Neuron (in vitro differentiated cells): ENCODE data around the gene TCTN1.
"Not testable (repeated sequence)": the region's sequence is repeated elsewhere in the genome, so short reads cannot be mapped to it uniquely, and the experiment has no call there.

Experiments
- H2AFZ ChIP-seq: one replicate; pipeline ENCODE4 v1.6.1; 2013; ENCODE audit warnings: low read depth, mild to moderate bottlenecking, inconsistent platforms, low read length, moderate library complexity
- H3K27me3 ChIP-seq: one replicate; pipeline ENCODE4 v1.6.1; 2013; ENCODE audit warnings: low read length; ENCODE audit not compliant: insufficient read depth
- H3K36me3 ChIP-seq: one replicate; pipeline ENCODE4 v1.6.1; 2013; ENCODE audit warnings: low read length; ENCODE audit not compliant: insufficient read depth
- H3K4me1 ChIP-seq: one replicate; pipeline ENCODE4 v1.6.1; 2013; ENCODE audit warnings: low read length; ENCODE audit not compliant: insufficient read depth
- H3K4me3 ChIP-seq: 2 replicates; pipeline ENCODE4 v1.5.1; 2013; ENCODE audit warnings: mild to moderate bottlenecking, low read length, moderate library complexity
- H3K9me3 ChIP-seq: one replicate; pipeline ENCODE4 v1.6.1; 2013; ENCODE audit warnings: low read length

The TCTN1 gene

DNA sequence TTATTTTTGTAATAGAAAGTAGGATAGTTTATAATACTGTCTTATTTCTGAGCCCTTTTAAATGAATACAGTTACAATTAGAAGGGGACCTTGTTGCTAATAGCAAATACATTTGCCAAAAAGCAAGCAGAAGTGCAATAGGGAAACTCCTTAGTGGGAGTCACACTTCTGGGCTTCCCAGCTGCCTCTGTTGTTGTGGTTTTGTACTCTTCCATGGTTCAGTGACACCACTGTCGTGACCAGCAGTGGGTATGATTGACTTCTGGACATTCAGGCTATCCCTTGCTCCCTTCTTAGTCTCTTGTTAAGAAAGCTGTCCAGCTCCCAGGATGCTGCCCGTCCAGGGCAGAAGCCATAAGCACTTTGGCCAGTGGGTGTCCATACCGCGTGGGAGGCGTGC, 22.6 kb downstream of the TCTN1 start:
- H3K4me3 ChIP-seq, result no peak overlapping the region
- H2AFZ ChIP-seq, result no peak overlapping the region
- H3K9me3 ChIP-seq, result no peaks in the 10 kb centered on the region
- H3K36me3 ChIP-seq, result peaks cover 37% of the 10 kb centered on the region
- H3K27me3 ChIP-seq, result no peaks in the 10 kb centered on the region
- peaks cover 35% of the 10 kb centered on the region for H3K4me1 ChIP-seq

DNA sequence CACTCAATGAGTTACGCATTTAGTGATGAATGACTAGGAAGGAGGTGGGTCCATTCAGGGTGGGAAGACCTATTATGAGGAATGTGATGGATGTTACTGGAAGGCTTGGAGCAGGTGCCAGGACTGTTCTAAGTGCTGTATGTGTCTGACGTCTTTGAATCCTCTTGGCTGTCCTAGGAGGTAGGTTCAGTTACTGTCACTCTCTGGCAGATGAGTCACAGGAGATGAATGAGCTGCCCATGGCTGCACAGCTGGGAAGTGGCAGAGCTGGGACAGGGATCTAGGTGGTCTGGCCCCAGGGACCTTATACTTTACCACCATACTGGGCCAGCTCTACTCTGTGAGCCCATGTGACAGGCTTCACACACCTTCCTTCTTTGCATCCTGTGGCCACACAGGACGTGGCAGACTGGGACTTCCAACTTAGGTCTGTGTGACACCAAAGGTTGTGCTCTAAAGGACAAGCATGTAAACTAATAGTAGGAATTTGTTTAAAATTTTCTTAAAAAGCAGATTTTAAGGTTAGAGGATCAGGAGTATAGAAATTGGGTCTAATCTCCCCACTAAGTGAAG, 24.0 kb downstream of the TCTN1 start:
- Histone ChIP-seq H3K4me3 (no peak overlapping the region), H3K36me3 (peaks cover 26% of the 10 kb centered on the region), H2AFZ (no peak overlapping the region), H3K27me3 (no peaks in the 10 kb centered on the region), H3K9me3 (no peaks in the 10 kb centered on the region), H3K4me1 (peaks cover 40% of the 10 kb centered on the region)

DNA sequence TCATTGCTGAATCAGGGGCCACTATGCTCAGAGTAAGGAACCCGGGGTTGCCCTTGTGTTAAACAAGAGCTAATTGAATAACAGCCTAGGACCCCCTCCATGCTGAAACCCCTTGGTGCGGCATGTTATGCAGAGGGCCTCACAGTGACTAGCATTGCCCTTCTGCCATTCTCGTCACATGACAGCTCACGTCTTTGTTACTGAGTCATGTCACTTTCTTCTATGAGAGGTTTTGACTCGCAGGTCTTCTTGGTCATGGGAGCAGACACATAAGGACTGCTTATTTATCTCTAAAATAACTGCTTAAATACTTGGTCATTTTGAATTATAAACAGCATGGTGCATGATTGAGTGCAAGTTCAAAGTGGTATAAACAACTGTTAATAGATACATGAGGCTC, 24.9 kb downstream of the TCTN1 start:
- Histone ChIP-seq H3K36me3 (peaks cover 27% of the 10 kb centered on the region), H3K27me3 (no peaks in the 10 kb centered on the region), H3K9me3 (no peaks in the 10 kb centered on the region), H3K4me1 (peaks cover 40% of the 10 kb centered on the region), H2AFZ (no peak overlapping the region), H3K4me3 (no peak overlapping the region)

DNA sequence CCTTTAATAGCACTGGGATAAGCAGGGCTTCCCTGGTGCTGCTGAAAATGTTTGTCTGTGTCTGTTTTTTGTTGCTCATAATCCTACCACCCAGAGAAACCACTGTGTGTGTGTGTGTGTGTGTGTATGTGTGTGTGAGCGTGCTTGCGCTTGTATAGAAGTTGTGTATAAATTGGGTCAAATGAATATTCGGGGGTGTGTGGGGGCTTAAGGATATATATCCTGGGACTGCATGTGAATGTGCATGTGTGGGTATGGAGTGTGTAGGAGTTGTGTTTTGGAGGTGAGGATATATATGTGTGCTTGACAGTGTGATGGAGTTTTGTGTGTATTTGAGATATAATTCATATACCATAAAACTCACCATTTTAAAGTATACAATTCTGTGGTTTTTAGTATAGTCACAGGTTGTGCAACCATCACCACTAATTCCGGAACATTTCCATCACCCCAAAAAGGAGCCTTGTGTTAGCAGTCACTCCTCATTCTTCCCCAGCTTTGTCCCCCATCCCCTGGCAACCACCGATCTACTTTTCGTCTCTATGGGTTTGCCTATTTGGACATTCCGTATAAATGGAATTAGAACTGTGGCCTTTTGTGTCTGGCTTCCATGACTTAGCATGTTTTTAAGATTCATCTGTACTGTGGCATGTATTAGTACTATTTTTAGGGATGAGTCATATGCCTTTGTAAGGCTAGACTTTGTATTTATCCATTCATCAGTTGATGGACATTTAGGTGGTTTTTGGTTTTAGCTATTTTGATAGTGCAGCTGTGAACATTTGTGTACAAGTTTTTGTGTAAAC, 25.6 kb downstream of the TCTN1 start:
- no peak overlapping the region for H3K4me3 ChIP-seq
- no peaks in the 10 kb centered on the region for H3K27me3 ChIP-seq
- H3K9me3 ChIP-seq, result no peaks in the 10 kb centered on the region
- peaks cover 40% of the 10 kb centered on the region for H3K4me1 ChIP-seq
- H3K36me3 ChIP-seq, result peaks cover 30% of the 10 kb centered on the region
- H2AFZ ChIP-seq, result no peak overlapping the region

DNA sequence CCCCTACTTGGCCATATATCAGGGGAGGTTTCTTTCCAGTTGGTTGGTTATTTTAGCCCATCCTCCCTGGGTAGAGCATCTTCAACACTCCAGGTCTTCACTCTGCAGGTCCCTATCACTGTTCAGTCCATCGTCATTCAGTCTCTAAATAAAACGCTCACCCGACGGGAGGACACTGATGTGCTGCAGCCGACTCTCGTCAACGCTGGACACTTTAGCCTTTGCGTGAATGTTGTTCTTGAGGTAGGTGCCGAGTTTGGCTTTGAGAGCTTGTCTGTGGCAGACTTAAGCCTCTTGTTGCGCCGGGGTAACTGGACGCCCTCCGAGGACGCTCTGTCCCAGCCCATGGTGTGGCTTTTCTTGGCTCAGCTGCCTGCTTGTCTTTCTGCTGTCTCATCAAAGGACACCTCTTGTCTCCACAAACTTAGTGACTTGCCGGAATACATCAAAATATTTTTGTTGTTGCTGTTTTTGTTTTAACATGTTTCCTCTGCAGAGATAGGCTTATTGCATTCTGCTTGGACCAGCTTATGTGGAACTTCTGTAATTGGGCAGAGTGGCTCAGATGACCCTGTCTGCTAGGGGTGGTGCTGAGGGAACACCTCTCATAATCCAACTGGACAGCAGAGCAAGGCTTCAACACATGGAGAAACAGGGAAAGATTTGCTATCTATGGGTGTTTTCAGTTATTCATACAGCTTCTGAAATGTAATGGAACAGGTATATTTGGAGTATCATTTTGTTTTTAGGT, 26.5 kb downstream of the TCTN1 start:
- H2AFZ ChIP-seq, result no peak overlapping the region
- H3K36me3 ChIP-seq, result peaks cover 28% of the 10 kb centered on the region
- no peaks in the 10 kb centered on the region for H3K9me3 ChIP-seq
- peaks cover 40% of the 10 kb centered on the region for H3K4me1 ChIP-seq
- H3K27me3 ChIP-seq, result no peaks in the 10 kb centered on the region
- H3K4me3 ChIP-seq, result no peak overlapping the region

DNA sequence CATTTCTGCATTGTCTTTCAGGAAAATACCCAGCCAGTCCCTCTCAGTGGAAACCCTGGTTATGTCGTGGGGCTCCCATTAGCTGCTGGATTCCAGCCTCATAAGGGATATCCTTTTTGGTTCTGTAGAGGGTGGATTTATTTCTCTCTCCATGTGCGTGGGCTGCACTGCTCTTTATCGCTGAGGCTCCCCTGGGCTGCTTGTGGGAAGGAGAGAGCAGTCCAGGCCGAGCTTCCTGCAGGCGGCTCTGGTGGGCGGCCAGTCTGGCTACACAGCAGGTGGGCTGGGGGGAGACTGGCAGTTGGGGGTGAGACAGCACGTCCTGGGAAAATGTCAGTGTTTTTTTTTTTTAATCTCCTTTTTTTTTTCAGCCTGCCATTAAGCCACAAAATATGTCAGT, 27.6 kb downstream of the TCTN1 start:
- no peaks in the 10 kb centered on the region for H3K9me3 ChIP-seq

DNA sequence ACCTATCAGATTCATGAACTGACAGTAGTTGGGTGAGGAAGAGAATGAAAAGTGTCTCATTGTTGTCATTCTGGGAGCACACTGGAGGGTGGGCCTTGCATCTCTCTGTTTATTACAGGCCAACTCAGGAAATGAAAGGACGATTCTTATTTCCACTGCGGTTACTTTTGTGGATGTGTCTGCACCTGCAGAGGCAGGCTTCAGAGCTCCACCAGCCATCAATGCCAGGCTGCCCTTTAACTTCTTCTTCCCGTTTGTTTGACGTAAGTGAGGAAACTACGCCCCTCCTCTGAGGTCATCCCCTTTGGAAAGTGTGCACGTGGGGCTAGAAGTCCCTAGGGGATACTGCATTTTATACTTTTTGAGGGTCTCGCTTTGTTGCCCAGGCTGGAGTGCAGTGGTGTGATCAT, 33.7 kb downstream of the TCTN1 start:
- no peaks in the 10 kb centered on the region for H3K9me3 ChIP-seq
- no peak overlapping the region for H3K4me3 ChIP-seq
- H3K36me3 ChIP-seq, result peaks cover 27% of the 10 kb centered on the region
- H3K4me1 ChIP-seq, result no peaks in the 10 kb centered on the region
- H3K27me3 ChIP-seq, result no peaks in the 10 kb centered on the region
- H2AFZ ChIP-seq, result no peak overlapping the region

More for the DNA sequence above, 27.6 kb downstream of the TCTN1 start:
- no peak overlapping the region for H2AFZ ChIP-seq
- no peaks in the 10 kb centered on the region for H3K27me3 ChIP-seq
- H3K4me3 ChIP-seq, result no peak overlapping the region
- H3K4me1 ChIP-seq, result peaks cover 40% of the 10 kb centered on the region
- peaks cover 22% of the 10 kb centered on the region for H3K36me3 ChIP-seq

DNA sequence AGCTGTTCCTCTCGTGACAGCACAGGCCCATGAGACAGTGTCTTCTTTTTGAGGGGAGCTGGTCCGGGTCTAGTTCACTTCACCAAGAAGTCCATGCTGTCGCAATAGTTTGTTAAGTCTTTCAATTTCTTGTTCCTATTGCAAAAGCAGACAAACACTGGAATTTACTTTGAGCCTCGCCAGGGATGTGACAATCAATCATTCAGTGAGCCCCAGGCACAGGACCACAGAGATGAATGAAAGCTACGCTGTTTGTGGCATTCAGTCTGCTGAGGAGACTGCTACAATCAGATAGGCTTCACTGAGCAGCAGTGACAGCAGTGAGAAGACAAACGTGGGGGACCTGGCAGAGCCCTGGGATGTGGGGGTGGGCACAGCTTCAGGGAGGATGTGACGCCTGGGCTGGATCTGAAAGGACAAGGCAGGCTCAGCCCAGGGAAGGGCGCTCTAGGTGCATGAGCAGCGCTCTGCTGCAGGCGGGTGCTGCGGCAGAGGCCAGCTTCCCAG, 35.5 kb downstream of the TCTN1 start:
- no peak overlapping the region for H2AFZ ChIP-seq
- H3K4me3 ChIP-seq, result no peak overlapping the region
- H3K9me3 ChIP-seq, result no peaks in the 10 kb centered on the region
- H3K36me3 ChIP-seq, result peaks cover 23% of the 10 kb centered on the region
- no peaks in the 10 kb centered on the region for H3K27me3 ChIP-seq
- no peaks in the 10 kb centered on the region for H3K4me1 ChIP-seq

DNA sequence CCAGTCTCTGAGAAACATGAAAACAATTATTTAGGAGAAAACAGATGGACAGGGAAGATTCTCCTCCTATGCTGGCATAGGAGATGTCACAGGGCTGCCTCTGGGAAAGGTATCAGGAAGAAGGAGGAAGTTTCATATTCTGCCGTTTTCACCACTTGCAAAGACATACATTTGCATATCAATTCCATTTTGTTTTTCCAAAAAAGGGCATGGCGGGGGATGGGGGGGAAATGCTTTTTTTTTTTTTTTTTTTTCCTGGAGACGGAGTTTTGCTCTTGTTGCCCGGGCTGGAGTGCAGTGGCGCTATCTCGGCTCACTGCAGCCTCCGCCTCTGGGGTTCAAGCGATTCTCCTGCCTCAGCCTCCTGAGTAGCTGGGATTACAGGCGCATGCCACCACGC, 40.3 kb downstream of the TCTN1 start:
- not testable (repeated sequence) for H3K27me3 ChIP-seq, H3K4me1 ChIP-seq, H2AFZ ChIP-seq, H3K36me3 ChIP-seq, H3K4me3 ChIP-seq, H3K9me3 ChIP-seq

DNA sequence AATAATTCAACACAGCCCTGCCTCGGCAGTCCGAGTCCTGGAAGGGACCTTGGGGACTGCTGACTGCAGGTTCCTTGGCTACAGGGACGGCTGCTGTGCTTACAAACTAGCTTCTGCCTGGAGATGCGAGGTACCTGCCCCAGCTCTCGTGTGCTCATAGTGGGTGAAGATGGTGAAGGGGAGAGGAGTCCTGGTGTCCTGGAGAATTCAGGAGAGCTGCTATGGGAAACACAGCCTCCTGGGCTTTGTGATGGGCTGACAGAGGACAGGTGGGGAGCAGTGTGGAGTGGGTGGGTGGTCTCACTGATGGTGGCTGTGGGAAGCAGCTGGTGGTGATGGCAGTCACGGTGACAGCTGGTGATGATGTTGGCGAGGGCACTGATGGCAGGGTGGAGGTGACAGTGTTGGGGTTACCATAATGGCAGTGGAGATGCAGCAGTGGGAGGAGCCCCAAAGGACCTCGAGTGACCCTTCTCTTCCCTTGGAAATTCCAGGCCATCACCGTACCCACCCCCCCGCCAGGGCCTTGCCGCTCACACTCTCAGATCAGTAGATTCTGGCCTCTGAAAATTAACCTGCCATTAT, 42.2 kb downstream of the TCTN1 start:
- Histone ChIP-seq H3K9me3 (no peaks in the 10 kb centered on the region), H2AFZ (no peak overlapping the region), H3K4me3 (no peak overlapping the region), H3K27me3 (no peaks in the 10 kb centered on the region), H3K36me3 (peaks cover 7% of the 10 kb centered on the region), H3K4me1 (no peaks in the 10 kb centered on the region)

DNA sequence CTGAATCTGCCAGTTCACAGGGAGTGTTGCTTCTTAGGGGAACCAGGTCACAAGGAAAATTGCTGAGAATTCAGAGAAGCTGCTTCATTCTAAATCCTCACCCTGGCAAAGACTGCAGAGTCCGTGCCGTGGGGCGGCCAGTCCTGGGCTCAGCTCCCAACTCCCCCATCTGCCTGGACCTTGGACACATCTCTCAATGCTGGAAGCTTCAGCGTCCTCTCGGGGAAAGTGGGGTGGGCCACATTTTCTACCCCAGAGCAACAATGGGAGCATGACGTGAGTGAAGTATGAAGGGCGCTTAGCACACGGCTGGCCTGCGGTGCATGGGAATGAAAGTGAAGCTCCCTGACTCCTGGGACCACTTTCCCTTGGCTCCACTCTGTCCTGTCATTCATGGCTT, 43.8 kb downstream of the TCTN1 start:
- no peaks in the 10 kb centered on the region for H3K27me3 ChIP-seq

DNA sequence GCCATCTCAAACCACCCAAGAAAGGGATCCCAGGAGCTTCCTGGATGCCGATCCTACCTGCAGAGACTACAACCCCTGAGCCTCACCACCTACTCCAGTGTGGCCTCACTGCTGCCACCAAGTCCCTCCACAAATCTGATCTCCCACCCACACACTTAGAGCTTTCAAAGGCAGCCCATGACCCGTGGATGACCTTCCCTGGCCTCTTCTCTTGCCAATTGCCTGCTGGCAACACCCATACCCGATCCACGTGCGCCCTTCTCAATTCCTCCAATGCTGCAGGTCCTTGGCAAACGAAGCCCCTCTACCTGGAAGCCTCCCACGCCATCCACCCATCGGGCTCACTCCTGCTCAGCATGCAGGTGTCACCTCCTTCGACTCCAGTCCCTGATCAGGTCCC, 44.3 kb downstream of the TCTN1 start:
- Histone ChIP-seq H3K9me3 (no peaks in the 10 kb centered on the region), H3K27me3 (no peaks in the 10 kb centered on the region), H3K36me3 (no peaks in the 10 kb centered on the region), H3K4me3 (no peak overlapping the region), H3K4me1 (no peaks in the 10 kb centered on the region), H2AFZ (no peak overlapping the region)

More for the DNA sequence above, 43.8 kb downstream of the TCTN1 start:
- Histone ChIP-seq H3K9me3 (no peaks in the 10 kb centered on the region), H3K36me3 (no peaks in the 10 kb centered on the region), H3K4me3 (no peak overlapping the region), H3K4me1 (no peaks in the 10 kb centered on the region), H2AFZ (no peak overlapping the region)

DNA sequence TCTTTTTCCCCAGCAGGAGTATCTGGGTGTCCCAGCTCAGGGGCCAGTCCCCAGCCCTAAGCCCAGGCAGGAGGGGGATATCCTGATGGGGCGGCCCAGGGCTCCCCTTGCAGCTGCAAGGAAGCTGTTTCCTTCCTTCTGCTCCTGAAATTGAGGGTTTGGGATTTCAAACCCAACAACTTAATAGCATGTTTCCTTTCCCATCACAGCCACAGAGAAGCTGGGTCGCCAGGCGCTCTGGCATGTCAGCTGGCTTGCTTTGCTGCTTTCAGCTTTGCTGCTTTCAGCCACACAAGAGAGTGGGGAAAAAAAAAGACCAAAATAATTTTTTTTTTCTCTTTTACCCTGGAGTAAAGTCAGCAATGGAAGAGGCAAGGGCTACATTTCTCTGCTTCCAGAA, 44.9 kb downstream of the TCTN1 start:
- Histone ChIP-seq H3K4me3 (no peak overlapping the region), H3K36me3 (no peaks in the 10 kb centered on the region), H3K4me1 (no peaks in the 10 kb centered on the region), H2AFZ (no peak overlapping the region), H3K9me3 (no peaks in the 10 kb centered on the region), H3K27me3 (no peaks in the 10 kb centered on the region)
